Measurements from ENCODE around the gene SIPA1L3.
"Not testable (repeated sequence)": the region's sequence is repeated elsewhere in the genome, so short reads cannot be mapped to it uniquely, and the experiment has no call there.

Gene SIPA1L3

DNA sequence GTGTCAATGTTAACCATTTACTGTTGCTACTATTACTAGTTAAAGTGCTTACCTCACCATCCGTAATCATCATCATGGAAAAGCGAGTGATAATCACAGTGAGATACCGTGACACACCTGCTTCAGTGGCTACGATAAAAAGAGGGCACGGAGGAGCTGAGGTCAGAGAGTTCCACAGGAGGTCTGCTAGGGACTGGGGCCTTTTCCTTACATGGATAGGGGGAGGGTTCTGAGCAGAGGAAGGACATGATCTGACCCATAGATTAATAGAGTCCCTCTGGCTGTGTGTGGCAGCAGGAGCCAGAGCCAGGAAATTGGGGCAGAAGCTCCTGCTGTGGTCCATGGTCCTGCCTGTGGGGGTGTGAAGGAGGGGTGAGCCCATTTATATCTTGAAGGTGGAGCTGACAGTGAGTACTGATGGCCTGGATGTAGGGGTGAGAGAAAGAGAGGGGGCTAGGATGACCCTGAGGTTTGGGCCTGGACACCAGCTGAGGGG is 136.7 kb downstream of the SIPA1L3 start:
- no peak for DNase-seq (ENCODE audit: low read depth)

DNA sequence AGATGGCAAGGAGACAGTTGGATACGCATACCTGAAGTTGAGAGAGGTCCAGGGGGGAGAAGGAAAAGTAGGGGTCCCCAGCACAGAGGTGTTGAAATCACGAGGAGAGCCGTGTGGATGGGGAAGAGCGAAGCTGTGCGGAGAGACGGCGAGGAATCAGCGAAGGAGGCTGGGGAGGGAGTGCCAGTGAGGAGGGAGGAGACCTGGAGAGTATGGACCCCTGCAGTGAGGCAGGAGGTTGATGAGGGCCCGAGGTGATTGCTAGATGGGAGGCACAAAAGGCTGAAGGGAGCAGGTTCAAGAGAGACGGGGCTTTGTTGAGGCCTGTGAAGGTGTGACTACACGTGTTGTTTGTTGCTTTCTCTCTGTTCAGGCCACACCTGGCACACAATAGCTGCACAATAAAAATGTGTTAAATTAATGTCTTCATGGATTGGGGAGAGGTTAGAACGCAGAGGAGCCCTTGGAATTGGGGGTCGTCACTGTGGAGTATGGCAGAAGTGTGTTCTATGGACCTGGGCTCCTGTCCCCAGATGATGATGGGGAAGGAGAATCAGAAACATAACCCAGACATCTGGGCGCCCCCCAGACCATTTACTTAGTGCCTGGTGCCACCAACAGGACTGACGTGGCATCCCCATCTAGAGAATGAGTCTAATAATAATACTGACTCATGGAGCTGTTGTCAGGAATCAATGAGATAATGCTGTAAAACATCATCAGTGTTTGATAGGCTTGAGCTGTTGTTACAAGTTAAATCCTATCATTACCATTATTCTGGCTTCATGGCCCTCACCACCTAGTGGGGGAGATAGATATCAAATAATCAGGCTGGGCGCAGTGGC is 137.5 kb downstream of the SIPA1L3 start:
- no peak for DNase-seq (ENCODE audit: low read depth)

DNA sequence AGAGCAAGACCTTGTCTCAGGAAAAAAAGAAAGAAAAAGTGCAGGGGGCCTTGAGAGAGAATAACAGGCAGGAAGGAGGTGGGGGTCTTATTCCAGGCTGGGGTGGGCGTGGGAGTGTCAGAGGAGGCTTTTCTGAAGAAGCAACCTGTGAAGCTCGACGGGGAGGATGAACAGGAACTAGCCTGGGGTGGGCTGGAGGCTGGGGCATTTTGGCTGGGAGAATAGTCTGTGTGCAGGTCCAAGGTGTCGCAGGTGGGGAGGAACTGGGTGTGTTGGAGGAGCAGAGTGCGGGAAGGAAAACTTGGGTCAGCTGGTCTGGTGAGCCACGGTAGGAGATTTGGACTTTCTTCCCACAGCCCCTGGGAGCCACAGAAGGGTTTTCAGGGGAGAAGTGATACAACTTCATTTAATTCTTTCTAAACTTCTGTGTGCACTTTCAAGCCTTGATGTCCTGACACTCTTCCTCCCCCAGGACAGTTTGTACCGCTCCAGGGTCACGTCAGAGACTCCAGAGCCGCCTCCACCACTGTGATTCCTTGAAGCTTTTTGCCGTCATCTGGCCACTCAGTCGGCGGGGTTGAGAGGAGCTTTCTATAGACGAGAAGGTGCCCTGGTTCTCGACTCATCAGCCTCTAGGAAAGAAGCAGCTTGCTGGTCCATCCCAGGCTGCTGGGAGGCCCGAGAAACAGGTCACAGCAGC is 138.7 kb downstream of the SIPA1L3 start:
- no peak for DNase-seq (ENCODE audit: low read depth)

DNA sequence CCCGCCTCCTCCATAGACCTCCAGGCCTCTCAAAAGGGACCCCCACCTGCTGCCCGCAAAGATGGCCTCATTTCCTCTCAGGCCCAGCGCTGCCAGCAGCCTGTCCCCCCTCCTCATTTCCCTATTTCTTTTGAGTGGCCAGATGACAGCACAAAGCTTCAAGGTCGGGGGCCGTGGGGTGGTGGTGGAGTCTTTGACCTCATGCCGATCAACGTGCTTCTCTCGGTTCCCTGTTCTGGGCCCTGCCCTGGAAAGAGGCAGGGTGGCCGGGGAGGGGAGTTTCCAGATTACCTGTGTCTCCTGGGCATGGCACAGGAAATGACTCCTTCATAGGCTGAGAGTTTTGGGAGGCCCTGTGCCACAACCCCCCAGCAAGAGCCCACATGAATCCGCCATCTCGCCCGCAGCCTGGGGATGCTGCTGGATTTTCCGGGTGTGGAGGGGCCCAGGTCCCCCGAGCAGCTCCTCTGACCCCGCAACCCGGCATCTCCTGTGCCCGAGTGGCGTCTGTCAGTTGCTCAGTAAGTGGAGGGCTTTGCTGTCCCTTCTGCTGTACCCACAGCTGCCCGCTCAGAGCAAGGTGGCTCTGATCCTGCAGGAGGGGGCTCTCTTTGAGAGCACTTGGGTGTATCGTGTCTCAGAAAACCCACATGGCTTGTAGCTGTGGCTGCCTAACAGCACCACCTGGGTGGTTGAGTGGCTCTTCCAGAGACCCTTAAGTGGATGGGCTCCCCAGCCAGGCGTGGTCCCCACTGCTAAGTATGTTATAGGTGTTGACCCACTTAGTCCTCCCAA is 139.4 kb downstream of the SIPA1L3 start:
- no peak for DNase-seq (ENCODE audit: low read depth)

DNA sequence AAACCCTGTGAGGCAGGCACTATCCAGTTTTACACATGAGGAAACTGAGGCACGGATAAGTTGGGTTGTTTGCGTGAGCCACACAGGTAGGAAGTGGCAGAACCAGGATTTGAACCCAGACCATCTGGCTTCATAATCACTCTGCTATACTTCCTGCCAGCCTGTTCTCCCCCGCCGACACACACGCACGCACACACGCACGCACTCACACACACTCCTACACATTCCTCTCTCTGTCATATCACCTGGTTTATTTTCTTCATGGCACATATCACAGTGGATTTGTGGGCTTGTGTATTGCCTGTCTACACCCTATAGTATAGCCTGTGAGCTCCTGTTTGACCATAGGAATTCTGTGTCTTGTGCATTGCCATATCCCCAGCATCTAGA is 140.0 kb downstream of the SIPA1L3 start:
- DNase-seq (ENCODE audit: low read depth): no peak

DNA sequence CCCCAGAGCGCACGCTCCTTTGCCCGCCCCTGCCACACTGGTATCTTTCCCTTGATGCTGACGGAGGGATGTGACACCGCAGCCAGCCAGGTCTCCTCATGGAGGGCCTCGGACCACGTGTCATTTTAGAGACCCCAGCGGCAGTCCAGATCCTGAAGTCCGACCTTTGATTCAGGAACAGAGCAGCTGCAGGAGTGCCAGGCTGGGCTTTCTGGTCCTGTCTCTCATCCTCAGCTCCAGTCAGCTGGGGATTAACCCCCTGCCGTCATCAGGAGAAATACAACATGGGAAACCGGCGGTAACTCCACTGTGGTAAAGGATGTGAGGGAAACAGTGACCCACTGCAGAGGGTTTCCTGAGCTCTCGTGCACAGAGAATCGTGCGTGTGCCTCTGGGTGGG is 140.6 kb downstream of the SIPA1L3 start:
- no peak for DNase-seq (ENCODE audit: low read depth)

DNA sequence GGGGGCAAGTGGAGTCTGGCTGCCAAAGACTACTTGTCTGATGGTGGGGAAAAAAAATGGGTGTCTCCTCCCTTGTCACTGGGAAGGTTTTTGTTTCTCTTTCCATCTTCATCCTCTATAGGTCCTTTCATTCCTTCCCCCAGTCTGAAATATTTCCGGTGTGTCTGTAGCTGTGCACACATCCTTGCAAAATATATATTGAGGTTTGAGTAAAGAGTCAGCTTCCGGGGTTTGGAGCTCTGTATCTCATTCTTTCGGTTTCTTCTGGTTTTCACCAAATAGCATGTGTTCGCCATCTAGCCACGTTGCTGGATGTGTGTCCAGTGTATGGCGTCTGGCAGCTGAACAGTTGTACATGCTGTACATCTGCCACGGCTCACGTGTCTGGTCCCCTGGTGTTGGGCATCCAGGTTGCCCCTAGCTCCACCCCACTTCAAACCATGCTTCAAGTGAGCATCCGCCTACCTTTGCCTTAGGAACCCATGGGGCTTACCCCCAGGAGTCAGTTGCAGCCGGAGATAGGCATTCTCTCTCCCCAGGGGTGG is 142.2 kb downstream of the SIPA1L3 start:
- DNase-seq (ENCODE audit: low read depth): peak; percentile 38

DNA sequence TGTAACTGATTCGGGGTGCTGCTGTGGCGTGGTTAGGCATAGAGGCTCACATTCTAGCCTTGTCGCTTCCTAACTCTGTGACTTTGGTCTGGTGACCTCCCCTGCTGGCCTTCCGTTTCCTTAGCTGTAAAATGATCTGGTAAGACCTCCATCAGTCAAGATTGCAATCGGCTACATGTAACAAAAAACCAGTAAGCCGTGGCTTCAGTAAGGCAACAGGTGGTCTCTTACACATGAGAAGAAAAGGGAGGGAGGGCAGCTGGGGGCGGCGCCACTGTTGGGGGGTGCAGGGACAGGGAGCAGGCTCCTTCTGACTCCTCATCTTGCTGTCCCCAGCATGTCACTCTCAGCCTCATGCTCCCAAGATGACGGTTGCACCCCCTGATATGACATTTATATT is 148.0 kb downstream of the SIPA1L3 start:
- no peak for DNase-seq (ENCODE audit: low read depth)

DNA sequence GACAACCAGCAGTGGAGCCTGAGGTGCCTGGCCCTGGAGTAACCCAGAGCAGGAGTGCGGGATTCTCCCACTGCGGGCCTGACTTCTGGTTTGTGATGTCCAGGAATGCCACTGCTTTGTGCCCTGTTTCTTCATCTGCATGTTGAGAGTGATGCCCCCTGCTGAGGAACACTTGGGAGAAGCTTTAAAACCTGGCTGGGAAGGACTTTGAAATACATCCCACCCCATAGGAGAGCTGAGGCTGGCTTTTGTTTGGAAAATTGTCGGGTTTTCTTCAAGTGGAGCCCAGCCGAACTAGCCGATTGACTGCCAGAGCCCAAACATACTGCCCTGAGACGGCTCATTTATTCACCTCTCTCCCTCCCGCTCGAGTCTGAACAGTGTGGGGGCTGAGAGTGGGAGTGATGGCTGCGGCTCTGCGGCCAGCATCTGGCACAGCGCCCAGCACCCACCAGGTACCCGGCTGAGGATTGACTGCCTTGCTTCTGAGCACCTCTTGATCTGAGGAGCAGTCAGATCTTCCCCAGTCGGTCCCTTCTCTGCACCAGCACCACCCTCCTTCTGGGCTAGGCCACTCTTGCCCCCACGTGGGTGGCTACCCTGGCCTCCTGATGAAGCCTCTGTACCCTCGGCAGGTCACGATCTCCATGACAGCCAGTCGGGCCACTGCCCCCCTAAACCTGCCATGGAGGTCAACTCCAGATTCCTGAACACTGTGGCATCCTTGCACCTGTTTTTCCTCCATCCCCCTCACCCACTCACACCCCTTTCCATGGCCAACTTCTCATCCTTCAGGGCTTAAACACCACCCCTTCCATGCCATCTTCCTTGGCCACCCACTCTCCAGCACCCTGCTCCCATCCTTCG is 148.9 kb downstream of the SIPA1L3 start:
- DNase-seq (ENCODE audit: low read depth): no peak

DNA sequence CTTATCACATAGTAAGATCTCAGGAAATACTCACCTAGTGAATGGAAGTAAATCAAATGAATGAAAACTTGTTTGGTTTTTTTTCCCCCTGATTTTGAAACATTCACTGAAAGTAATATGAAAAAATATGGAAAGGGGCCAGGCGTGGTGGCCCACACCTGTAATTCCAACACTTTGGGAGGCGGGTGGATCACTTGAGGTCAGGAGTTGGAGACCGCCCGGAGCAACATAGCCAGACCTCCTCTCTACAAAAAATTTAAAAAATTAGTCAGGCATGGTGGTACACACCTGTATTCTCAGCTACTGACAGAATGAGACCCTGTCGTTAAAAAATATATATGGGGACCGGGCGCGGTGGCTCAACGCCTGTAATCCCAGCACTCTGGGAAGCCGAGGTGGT is 149.6 kb downstream of the SIPA1L3 start:
- no peak for DNase-seq (ENCODE audit: low read depth)

DNA sequence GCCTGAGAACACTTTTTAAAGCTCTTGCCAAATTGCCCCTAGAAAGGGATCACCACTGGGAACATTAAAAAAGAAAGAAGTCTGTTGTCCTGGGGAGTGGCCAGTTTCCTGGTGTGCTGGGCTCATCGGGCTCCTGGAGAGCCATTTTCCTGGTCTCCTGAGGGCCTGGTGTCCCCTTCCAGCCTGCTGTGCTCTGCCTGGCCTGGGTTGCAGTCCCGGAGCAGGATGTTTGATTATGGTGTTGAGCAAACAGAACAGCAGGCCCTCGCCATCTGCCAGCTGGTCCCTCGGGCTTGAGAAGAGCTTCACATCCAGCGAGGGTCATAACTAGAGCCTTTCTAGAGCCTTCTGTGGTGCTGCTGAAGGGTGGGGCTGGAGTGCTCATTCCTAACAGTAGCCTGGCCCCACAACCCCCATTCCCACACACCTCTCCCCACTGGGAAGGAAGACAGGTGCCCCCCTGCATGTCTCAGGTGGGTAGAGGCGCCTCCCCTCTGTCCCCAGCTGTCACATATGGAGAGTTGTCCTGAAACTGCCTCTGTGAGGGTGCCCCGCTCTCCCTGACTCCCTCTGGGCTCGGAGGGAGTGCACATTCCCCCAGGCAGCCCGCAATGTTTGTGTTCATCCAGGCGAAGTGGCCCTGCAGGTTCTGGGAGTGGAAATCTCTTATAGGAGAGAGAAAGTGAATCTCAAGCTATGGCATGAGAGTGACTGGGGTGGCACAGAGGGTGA is 151.1 kb downstream of the SIPA1L3 start:
- DNase-seq (ENCODE audit: low read depth): no peak

DNA sequence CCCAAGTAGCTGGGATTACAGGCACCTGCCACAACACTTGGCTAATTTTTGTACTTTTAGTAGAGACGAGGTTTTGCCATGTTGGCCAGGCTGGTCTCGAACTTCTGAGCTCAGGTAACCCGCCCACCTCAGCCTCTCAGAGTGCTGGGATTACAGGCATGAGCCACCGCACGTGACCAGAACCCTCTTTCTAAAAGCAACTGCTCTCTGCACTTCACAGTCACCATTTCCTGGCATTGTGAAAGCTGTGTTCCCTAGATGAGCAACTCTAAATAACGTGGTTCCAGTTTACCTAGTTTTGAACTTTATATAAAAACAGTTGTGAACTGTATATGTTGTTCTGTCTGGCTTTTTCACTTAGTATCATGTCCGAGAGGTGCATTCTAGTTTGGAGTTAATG is 152.9 kb downstream of the SIPA1L3 start:
- DNase-seq (ENCODE audit: low read depth): peak; percentile 28

DNA sequence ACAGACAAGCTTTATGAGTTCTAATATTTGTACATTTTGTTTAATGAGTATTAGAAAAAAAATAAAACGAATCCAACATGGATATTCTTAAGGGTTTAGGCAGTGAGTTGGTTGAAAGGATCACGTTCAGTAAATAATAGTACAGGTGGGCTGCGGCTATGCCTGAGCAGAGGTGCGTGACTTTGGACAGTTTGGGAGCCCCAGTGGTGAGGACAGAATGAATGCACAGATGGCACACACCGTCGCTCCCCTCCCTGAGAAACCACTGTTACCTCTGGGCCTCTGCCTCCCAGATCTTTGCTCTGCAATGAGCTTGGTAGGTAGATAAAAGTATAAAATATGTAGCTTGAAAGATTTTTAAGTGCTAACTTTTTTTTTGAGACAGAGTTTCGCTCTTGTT is 153.3 kb downstream of the SIPA1L3 start:
- no peak for DNase-seq (ENCODE audit: low read depth)

DNA sequence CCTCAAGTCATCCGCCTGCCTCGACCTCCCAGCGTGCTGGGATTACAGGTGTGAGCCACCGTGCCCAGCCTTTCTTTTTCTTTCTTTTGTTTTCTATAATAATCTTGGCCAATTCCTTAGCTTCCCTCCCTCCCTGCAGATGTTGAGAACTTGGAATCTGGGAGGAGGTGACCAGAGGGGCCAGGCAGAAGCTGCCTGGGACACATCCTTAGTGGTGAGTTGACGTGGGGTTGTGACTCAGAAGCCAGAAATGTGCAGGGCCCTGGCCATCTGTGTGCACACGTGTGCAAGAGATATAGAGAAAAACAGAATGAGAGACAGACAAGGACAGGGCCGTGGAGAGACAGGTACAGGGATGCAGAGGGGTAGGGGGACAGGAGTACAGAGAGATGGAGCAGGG is 154.3 kb downstream of the SIPA1L3 start:
- DNase-seq (ENCODE audit: low read depth): no peak

DNA sequence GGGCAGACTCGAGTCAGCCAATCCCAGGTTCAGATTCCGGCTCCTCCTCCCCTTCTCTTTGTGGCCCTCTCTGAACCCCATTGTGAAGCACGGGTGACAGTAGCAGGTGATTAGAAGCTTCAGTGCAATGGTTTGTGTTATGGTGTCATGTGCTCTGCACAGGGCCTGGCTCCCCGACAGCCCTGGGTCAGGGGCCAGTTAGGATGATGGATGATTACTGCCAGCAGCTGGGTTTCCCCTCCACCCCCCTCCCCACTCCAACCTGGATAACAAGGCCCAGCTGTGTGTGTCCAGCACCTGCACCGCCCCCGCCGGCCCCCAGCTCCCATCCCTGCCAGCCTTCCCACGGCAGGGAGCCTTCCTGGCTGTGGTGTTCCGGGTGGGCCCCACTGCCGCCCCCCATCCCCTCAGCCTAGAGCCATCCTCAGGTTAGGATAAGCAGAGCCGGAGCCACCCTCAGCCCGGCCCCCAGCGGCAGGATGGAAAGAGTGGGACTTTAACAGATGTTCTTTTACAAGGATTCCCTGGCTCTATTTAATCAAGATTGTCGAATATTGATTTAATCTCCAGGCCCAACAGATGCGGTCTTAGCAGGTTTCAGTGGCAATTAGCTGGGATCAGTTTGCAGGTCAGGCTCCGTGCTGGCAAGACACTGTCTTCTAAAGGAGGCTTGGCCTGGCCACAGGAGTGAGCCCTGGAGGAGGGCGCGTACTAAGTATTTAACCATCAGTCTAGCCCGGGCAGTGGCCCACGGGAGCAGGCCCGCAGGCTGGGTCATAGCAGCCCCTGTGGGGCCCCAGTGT is 156.2 kb downstream of the SIPA1L3 start:
- DNase-seq (ENCODE audit: low read depth): no peak

DNA sequence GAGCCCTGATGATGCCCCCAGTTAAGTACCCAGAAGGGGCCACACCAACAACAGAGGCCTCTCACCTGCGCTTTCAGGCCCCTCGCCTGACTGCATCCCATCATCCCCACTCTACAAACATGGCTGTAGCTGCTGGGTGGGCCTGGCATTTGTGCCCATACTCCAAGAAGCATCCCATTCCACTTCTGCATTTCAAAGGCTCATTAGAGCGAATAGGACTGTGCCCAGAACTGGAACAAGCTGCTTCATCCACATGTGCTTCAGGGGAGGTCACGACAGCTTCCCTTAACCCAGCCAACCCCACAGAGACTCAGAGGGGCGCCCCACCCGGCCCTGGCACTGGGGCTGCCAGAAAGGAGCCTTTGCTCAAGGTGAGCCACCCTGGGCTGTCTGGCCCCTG is 156.9 kb downstream of the SIPA1L3 start:
- DNase-seq (ENCODE audit: low read depth): no peak

DNA sequence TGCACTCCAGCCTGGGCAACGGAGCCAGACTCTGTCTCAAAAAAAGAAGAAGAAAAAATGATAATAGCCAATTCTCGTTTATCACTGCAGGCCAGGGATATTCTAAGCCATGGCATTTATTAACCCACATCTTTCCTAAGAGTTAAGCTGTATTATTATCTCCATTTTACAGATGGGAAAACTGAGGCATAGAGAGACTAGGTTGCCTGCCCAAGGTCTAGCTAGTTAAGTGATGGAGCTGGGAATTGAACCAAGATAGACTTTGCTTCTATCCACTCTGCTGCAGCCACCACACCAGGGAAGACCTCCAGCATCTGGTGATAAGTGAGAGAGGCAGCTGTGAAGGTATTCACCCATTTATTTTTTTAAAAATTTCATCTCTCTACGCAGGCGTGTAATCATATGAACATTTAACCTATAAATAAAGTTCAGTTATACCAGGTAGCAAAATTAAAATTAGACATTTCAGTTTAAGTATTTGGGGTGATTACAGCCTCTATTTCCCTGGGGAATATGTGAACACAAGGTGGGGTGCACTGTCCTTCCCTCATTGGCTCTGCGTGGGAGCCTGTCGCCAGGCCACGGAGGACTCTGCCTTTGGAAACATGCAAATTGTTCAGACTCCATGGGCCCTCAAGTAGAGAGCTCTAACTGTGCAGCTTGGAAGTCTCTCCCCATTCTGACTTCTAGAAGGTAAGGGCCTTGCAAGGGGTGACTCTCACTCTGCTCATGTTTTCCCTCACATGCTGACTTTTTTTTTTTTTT is 157.8 kb downstream of the SIPA1L3 start:
- no peak for DNase-seq (ENCODE audit: low read depth)

DNA sequence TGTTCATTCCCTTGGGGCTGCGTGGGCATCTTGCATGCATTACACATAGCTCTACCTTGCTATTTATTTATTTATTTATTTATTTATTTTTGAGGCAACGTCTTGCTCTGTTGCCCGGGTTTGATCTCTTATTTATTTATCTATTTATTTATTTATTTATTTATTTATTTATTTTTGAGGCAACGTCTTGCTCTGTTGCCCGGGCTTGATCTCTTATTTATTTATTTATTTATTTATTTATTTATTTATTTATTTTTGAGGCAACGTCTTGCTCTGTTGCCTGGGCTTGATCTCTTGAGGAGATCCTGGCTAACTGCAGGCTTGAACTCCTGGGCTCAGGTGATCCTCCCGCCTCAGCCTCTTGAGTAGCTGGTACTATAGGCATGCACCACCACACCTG is 158.8 kb downstream of the SIPA1L3 start:
- DNase-seq (ENCODE audit: low read depth): not testable (repeated sequence)

DNA sequence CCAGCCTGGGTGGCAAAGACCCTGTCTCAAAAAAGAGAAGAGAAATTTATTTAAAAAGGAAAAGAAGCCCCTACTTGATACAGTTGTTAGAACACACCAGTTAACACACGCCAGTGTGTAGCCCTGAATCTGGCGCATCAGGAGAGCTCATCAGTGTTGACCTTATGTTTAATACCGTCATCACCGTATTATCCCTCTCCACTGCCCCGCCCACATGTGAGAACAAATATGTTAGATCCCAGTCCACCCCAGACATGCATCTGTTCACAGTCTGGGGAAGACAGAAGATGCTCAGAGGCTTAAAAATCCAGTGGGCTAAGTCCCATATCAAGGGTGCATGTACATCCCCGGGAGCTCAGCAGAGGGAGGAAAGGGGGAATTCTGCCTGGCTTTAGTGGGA is 161.8 kb downstream of the SIPA1L3 start:
- DNase-seq (ENCODE audit: low read depth): no peak
